Stimulated activated CD8-positive, alpha-beta memory T cell treated with anti-CD3 and anti-CD28 coated beads, Interleukin-15, amount 100 ng/mL, for 48 hours (primary cell): ENCODE results near the gene COPS4.

Experiments
- DNase-seq, 2 donors: peaks; one replicate each; pipeline ENCODE4 v3.0.0-alpha.2; 2020; ENCODE audit warnings: low read depth in 2 of 2

Gene COPS4

GRCh38 chr4:83121246-83121645 lies 86.3 kb downstream of the COPS4 start:
- no peak for DNase-seq

- DNase-seq = no peak
These were observed 89.3 kb downstream of the COPS4 start for GRCh38 chr4:83124111-83124780.
